GM12874 (cell line): ENCODE data around the gene SMLR1.

Experiments
- TF ChIP-seq, protein P1 (sequence below): IDR thresholded peaks from 2 replicates; pipeline ENCODE4 v1.5.1; 2011; ENCODE audit warnings: low read depth, mild to moderate bottlenecking, control low read depth, low read length, moderate library complexity; ENCODE audit not compliant: insufficient read depth

Gene SMLR1

GRCh38 chr6:130788954-130789353, 38.3 kb upstream of the SMLR1 start:
- TF ChIP-seq, protein P1, sequence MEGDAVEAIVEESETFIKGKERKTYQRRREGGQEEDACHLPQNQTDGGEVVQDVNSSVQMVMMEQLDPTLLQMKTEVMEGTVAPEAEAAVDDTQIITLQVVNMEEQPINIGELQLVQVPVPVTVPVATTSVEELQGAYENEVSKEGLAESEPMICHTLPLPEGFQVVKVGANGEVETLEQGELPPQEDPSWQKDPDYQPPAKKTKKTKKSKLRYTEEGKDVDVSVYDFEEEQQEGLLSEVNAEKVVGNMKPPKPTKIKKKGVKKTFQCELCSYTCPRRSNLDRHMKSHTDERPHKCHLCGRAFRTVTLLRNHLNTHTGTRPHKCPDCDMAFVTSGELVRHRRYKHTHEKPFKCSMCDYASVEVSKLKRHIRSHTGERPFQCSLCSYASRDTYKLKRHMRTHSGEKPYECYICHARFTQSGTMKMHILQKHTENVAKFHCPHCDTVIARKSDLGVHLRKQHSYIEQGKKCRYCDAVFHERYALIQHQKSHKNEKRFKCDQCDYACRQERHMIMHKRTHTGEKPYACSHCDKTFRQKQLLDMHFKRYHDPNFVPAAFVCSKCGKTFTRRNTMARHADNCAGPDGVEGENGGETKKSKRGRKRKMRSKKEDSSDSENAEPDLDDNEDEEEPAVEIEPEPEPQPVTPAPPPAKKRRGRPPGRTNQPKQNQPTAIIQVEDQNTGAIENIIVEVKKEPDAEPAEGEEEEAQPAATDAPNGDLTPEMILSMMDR: no peak

GRCh38 chr6:130794010-130794697, 33.1 kb upstream of the SMLR1 start:
- TF ChIP-seq, protein P1: no peak

DNA sequence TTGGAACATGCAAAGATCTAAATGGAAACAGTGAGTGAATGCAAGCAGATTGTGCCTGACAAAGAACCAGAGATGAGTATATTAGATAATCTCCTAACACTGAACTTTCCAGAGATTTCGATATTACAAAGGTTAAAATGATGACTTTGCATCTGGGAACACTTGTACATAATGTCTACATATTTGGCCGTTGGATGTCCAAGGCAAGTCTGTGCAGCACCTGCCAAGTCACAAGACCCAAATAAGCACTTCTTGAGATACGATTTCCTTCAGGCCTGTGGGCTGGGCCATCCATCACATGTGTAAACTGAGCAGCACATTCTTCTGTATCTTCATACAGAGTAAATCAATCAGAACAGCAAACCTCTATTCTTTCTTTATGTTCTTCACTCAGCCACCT, 32.5 kb upstream of the SMLR1 start:
- TF ChIP-seq, protein P1: no peak

GRCh38 chr6:130796313-130796905, 30.8 kb upstream of the SMLR1 start:
- TF ChIP-seq, protein P1: no peak

DNA sequence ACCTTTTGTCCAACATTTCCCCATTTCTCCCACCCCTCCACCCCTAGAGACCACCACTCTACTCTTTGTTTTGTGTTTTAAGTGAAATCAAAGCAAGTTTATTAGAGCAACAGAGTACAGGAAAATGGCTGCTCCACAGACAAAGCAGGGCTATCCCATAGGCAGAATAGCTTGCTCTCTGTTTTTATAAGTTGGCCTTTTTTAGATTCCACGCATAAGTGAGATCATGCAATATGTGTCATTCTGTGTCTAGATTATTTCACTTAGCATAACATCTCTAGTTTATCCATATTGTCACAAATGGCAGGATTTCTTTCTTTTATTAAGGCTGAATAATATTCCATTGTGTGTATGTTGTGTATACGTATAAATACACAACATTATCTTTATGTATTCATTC, 30.1 kb upstream of the SMLR1 start:
- TF ChIP-seq, protein P1: no peak

DNA sequence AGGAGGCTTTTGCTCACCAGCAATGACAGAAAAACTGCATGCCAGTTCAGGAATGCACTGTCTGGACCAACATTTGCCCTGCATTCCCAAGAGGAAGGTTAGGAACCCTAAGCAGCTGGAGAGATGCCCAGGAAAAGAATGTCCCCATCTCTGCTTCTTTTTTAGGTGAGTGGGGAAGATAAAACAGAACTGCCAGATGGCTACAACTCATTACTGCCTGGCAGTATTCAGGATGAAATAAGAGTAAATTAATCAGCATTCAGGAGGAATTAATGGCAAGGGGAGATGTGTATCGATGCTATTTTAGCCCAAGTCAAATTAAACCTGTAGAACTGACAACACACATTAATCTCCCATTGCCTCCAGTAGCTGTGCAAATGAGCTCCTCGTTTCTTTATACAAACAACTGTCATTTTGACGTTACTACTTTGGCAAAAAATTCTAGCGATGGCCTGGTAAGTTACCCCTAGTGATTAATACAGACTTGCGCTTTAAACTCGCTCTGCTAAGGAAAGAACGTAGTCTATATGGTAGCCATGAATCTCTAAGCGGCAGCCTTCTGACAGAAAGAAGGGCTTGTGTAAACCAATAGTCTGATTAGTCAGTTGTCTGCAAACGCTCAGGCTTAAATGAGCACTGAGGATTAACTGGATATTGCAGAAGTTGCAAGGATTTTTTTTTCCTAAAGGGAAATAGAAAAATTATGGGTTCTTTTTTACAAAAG, 16.7 kb upstream of the SMLR1 start:
- TF ChIP-seq, protein P1: no peak

GRCh38 chr6:130811932-130812331, 15.3 kb upstream of the SMLR1 start:
- TF ChIP-seq, protein P1: no peak
